HG03432 (cell line): ENCODE data around the gene IBA57.
"Not testable (repeated sequence)": the region's sequence is repeated elsewhere in the genome, so short reads cannot be mapped to it uniquely, and the experiment has no call there.

Experiments used
- ATAC-seq: cut with Tn5 transposase; IDR thresholded peaks from one replicate; pipeline ENCODE4 v1.9.1; 2021; ENCODE audit warnings: mild to moderate bottlenecking, moderate library complexity; ENCODE audit not compliant: unreplicated experiment

IBA57 gene

GRCh38 chr1:228224198-228225164, 58.9 kb downstream of the IBA57 start:
- ATAC-seq = no peak

- ATAC-seq = no peak
These were observed 59.6 kb downstream of the IBA57 start for GRCh38 chr1:228225165-228225710.

- ATAC-seq = no peak
These were observed 60.1 kb downstream of the IBA57 start for GRCh38 chr1:228225740-228226139.

- ATAC-seq = no peak
These were observed 60.7 kb downstream of the IBA57 start for GRCh38 chr1:228226141-228226874.

GRCh38 chr1:228226956-228227791, 61.6 kb downstream of the IBA57 start:
- ATAC-seq = no peak

GRCh38 chr1:228228147-228228546, 62.5 kb downstream of the IBA57 start:
- not testable (repeated sequence) for ATAC-seq

- no peak for ATAC-seq
These were observed 63.0 kb downstream of the IBA57 start for GRCh38 chr1:228228601-228229074.

- ATAC-seq = no peak
These were observed 65.6 kb downstream of the IBA57 start for GRCh38 chr1:228231189-228231588.
